Measurements from ENCODE around the gene TXNRD2. TPM values are rescaled to one million over a fixed set of nuclear protein-coding genes. Genes with fewer than 3 reads are reported as not detected.

TXNRD2 gene
- total RNA-seq, 4 donors from 2014 or later = 34.8 to 40.6 (median 37.8) TPM

DNA sequence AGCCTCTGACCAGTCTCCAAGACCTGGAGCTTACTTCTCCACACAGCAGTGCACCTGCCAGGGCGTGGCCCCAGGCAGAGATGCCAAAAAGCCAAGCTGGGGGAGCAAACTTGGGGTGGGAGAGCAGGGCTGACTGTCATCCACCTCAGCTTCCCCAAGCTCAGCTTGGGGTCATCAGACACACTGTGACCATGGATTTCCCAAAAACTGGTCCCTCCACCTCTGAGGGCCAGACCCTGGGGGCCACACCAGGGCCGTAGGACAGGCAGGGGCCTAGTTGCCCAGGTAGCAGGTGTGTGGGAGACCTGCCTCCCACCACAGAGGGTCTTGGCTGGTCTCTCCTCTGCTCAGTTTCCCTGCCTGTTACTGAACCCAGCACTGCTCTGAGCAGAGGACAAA is 44.4 kb upstream of the TXNRD2 start:
- H3K36me3 ChIP-seq = peaks cover 0 to 15% (median 0%) of the 10 kb centered on the region in 3 donors
- H3K4me1 ChIP-seq = peaks cover 0 to 83% (median 25%) of the 10 kb centered on the region in 4 donors
- peak overlapping the region; percentile 71 to 84 (median 80) for H3K4me3 ChIP-seq
- peak overlapping the region; percentile 77 to 93 (median 85) for H3K27ac ChIP-seq
- no peaks in the 10 kb centered on the region for H3K27me3 ChIP-seq
- 50 to 75% methylated on average over 1 to 2 of the region's 2 CpGs for WGBS, 2 donors
- H3K9me3 ChIP-seq = no peaks in the 10 kb centered on the region
- DNase-seq (ENCODE audit: low spot score in 2 of 2) = no peak
- no peak for TF ChIP-seq POLR2A (IDR thresholded peaks at IDR 0.05)
- TF ChIP-seq EP300 (IDR thresholded peaks at IDR 0.05) = no peak
- TF ChIP-seq, protein P1, sequence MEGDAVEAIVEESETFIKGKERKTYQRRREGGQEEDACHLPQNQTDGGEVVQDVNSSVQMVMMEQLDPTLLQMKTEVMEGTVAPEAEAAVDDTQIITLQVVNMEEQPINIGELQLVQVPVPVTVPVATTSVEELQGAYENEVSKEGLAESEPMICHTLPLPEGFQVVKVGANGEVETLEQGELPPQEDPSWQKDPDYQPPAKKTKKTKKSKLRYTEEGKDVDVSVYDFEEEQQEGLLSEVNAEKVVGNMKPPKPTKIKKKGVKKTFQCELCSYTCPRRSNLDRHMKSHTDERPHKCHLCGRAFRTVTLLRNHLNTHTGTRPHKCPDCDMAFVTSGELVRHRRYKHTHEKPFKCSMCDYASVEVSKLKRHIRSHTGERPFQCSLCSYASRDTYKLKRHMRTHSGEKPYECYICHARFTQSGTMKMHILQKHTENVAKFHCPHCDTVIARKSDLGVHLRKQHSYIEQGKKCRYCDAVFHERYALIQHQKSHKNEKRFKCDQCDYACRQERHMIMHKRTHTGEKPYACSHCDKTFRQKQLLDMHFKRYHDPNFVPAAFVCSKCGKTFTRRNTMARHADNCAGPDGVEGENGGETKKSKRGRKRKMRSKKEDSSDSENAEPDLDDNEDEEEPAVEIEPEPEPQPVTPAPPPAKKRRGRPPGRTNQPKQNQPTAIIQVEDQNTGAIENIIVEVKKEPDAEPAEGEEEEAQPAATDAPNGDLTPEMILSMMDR (IDR thresholded peaks at IDR 0.05) = no peak

DNA sequence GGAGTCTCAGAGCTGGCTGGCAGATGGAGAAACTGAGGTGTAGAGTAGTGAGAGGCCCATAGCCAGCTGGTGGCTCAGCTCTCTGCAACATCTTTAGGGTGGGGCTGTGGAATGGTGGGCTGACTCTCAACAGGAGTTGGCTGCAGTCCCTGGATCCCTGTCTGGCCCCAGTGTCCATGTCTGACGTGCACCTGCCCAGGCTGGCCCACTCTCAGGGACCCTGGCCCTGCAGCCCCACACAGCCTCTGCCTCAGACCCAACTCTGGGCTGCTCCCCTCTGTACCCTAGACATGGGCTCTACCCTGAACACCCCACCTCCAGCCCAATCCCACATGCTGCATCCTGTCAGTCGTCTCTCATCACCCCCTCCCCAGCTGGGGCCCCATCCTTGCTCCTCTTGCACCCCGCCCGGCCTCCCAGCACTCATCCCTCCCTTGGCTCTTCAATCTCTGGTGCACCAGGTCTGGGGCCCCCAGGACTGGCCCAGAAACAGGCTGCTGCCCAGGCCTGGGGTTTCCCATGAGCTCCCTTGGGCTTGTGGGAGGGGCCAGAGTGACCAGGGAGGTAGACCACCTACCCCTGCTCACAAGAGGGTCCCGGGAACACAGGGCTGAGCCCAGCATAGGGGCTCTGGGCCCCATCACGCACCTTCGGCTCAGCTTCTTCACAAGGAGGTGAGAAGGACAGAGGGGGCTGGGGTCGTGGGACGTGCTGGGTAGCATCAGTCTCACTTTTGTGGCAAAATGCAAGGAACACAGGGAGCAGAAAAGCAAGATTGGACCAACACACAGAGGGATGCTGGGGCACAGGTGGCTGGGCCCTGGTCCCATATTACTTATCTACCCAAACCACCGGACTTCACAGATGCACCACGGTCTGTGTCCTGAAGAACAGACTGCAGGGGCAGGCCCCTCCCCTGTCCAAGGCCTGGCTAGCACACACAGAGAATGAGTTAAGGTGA is 43.5 kb upstream of the TXNRD2 start:
- Histone ChIP-seq H3K36me3 (peaks cover 0 to 23% (median 0%) of the 10 kb centered on the region in 3 donors), H3K4me3 (peak overlapping the region in 2 of 4 donors; percentile 83 to 84), H3K27ac (peak overlapping the region in 3 of 4 donors; percentile 1 to 93 (median 6)), H3K9me3 (no peaks in the 10 kb centered on the region), H3K27me3 (no peaks in the 10 kb centered on the region), H3K4me1 (peaks cover 0 to 74% (median 18%) of the 10 kb centered on the region in 4 donors)
- no peak for DNase-seq (ENCODE audit: low spot score in 2 of 2)
- 60 to 70% methylated on average over 10 to 11 of the region's 11 CpGs for WGBS, 2 donors
- no peak for TF ChIP-seq EP300 (IDR thresholded peaks at IDR 0.05)
- TF ChIP-seq, protein P1 (IDR thresholded peaks at IDR 0.05) = no peak
- TF ChIP-seq POLR2A (IDR thresholded peaks at IDR 0.05) = no peak

DNA sequence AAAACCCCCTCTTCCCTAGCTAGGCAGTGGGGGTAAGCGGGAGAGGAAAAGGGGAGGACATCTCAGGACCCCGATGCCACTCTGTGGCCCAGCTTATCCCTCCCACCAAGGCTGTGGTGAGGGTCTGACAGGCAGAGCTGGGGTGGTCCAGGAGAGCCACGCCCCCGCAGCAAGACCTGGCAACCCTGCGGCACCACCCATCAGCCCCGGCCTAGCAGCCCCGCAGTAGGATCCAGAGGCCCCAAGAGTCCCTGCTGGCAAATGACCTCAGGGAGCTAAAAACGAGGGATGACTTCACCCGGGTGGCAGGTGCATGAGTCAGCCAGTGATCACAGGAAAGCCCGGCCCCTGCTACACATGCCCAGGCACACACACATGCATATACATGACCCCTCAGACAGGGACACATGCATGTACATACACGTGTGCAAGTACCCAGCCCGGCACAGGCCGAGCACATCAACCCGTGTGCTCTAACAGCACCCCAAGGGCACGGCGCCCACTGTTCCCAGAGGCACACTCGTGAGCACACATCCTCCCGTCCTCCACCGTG is 42.7 kb upstream of the TXNRD2 start:
- TF ChIP-seq EP300 (IDR thresholded peaks at IDR 0.05) (no peak), POLR2A (IDR thresholded peaks at IDR 0.05) (no peak)
- TF ChIP-seq, protein P1 (IDR thresholded peaks at IDR 0.05) = no peak
- Histone ChIP-seq H3K4me3 (no peak overlapping the region), H3K27me3 (no peaks in the 10 kb centered on the region), H3K9me3 (no peaks in the 10 kb centered on the region), H3K27ac (peak overlapping the region; percentile 9 to 93 (median 48)), H3K36me3 (peaks cover 0 to 32% (median 0%) of the 10 kb centered on the region in 3 donors), H3K4me1 (peaks cover 0 to 66% (median 18%) of the 10 kb centered on the region in 4 donors)
- WGBS, 2 donors = 58 to 66% methylated on average over 8 to 16 of the region's 19 CpGs
- no peak for DNase-seq (ENCODE audit: low spot score in 2 of 2)

DNA sequence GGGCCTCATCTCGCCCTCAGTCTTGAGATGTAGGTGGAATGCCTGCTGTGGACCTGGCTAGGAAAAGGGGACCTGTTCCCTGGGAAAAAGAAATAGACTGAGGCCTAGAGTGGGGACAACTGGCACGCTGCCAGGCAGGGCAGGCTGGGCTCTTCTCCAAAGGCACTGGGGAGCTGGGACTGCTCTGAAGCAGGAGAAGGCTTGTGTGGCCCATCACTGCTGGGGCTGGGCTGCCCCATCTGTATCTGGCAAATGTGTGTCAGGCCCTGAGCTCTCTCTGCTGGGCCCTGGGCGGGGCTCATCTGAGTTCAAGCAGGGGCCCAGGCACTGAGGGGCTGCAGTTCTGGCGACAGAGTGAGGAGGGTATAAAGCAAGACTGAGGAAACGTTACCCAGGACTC is 42.1 kb upstream of the TXNRD2 start:
- WGBS, 2 donors = 55 to 64% methylated on average over 5 of the region's 5 CpGs
- Histone ChIP-seq H3K27ac (peak overlapping the region in 3 of 4 donors; percentile 9 to 93 (median 50)), H3K4me1 (peaks cover 0 to 60% (median 18%) of the 10 kb centered on the region in 4 donors), H3K36me3 (peaks cover 0 to 37% (median 0%) of the 10 kb centered on the region in 3 donors), H3K4me3 (no peak overlapping the region), H3K27me3 (no peaks in the 10 kb centered on the region), H3K9me3 (no peaks in the 10 kb centered on the region)
- no peak for DNase-seq (ENCODE audit: low spot score in 2 of 2)
- TF ChIP-seq EP300 (IDR thresholded peaks at IDR 0.05) (no peak), POLR2A (IDR thresholded peaks at IDR 0.05) (no peak)
- TF ChIP-seq, protein P1 (IDR thresholded peaks at IDR 0.05) = no peak

All from tibial nerve (tissue), 4 donors.